NT2/D1 (cell line): ENCODE measurements around the gene MAST4.

Experiments used
- SUZ12 ChIP-seq: IDR thresholded peaks from 2 replicates; pipeline ENCODE4 v1.6.1; 2011; ENCODE audit not compliant: insufficient read length, insufficient read depth; ENCODE audit errors: extremely low read depth
- ZNF274 ChIP-seq: IDR thresholded peaks from 2 replicates; pipeline ENCODE4 v1.6.1; 2011; ENCODE audit warnings: mild to moderate bottlenecking, low read depth, low read length

DNA sequence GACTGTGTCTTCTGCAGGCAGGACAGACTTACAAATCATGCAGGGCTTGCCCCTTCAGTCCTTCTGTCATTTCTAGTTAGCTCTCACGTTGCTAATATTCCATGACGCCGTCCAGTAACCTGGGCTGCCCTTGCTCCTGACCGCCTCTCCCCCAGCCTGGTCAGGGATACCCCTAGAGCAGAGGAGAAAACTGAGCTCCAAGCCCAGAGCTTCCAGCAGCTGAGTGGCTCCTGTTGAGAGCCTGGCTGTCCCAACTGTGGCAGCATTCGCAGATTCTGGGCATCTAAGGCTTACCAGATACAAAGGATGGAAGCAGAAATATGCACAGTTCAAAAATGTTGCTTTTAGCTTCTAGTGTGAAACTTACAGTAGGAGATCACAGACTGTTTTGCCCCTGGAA, 415.2 kb downstream of the MAST4 start:
- no peak for TF ChIP-seq ZNF274
- TF ChIP-seq SUZ12 = no peak
